ENCODE results near the gene MXD4.

MXD4 gene

GRCh38 chr4:2295500-2295899 lies 33.6 kb upstream of the MXD4 start:
- no peaks in the 10 kb centered on the region for H3K36me3 ChIP-seq (ENCODE audit: insufficient read depth)
- H4K20me1 ChIP-seq (ENCODE audit: insufficient read depth): no peaks in the 10 kb centered on the region
- H2AFZ ChIP-seq (ENCODE audit: low read depth): no peak overlapping the region
- no peak for TF ChIP-seq CTCF (conservative IDR thresholded peaks at IDR 0.05; ENCODE audit: low read depth, low read length)
- no peak overlapping the region for H3K27ac ChIP-seq
- H3K4me3 ChIP-seq (IDR thresholded peaks at IDR 0.05; ENCODE audit: insufficient read depth, low read depth, low read length): no peak overlapping the region
- H3K9ac ChIP-seq: no peak overlapping the region
- H3K27me3 ChIP-seq (ENCODE audit: insufficient read depth, low read depth): no peaks in the 10 kb centered on the region
- H3K4me1 ChIP-seq (ENCODE audit: low read depth, poor library complexity, severe bottlenecking): no peaks in the 10 kb centered on the region
- H3K79me2 ChIP-seq (ENCODE audit: insufficient read depth, low read depth): no peaks in the 10 kb centered on the region
- H3K4me2 ChIP-seq: no peak overlapping the region

- Histone ChIP-seq H3K36me3 (ENCODE audit: insufficient read depth) (no peaks in the 10 kb centered on the region), H3K79me2 (ENCODE audit: insufficient read depth, low read depth) (no peaks in the 10 kb centered on the region), H2AFZ (ENCODE audit: low read depth) (no peak overlapping the region), H3K27ac (no peak overlapping the region), H3K4me3 (IDR thresholded peaks at IDR 0.05; ENCODE audit: insufficient read depth, low read depth, low read length) (no peak overlapping the region), H3K4me2 (no peak overlapping the region), H3K4me1 (ENCODE audit: low read depth, poor library complexity, severe bottlenecking) (no peaks in the 10 kb centered on the region), H3K9ac (no peak overlapping the region), H3K27me3 (ENCODE audit: insufficient read depth, low read depth) (no peaks in the 10 kb centered on the region), H4K20me1 (ENCODE audit: insufficient read depth) (no peaks in the 10 kb centered on the region)
- no peak for TF ChIP-seq CTCF (conservative IDR thresholded peaks at IDR 0.05; ENCODE audit: low read depth, low read length)
Observed at GRCh38 chr4:2292646-2293108, 30.8 kb upstream of the MXD4 start.

GRCh38 chr4:2291705-2292645 lies 30.1 kb upstream of the MXD4 start:
- no peaks in the 10 kb centered on the region for H4K20me1 ChIP-seq (ENCODE audit: insufficient read depth)

GRCh38 chr4:2290974-2291704 lies 29.2 kb upstream of the MXD4 start:
- no peak overlapping the region for H3K9ac ChIP-seq
- no peak for TF ChIP-seq CTCF (conservative IDR thresholded peaks at IDR 0.05; ENCODE audit: low read depth, low read length)
- no peaks in the 10 kb centered on the region for H3K79me2 ChIP-seq (ENCODE audit: insufficient read depth, low read depth)
- H4K20me1 ChIP-seq (ENCODE audit: insufficient read depth): no peaks in the 10 kb centered on the region
- H3K36me3 ChIP-seq (ENCODE audit: insufficient read depth): no peaks in the 10 kb centered on the region
- H3K27ac ChIP-seq: no peak overlapping the region
- no peaks in the 10 kb centered on the region for H3K27me3 ChIP-seq (ENCODE audit: insufficient read depth, low read depth)
- no peaks in the 10 kb centered on the region for H3K4me1 ChIP-seq (ENCODE audit: low read depth, poor library complexity, severe bottlenecking)
- H2AFZ ChIP-seq (ENCODE audit: low read depth): no peak overlapping the region
- no peak overlapping the region for H3K4me3 ChIP-seq (IDR thresholded peaks at IDR 0.05; ENCODE audit: insufficient read depth, low read depth, low read length)
- H3K4me2 ChIP-seq: no peak overlapping the region

More at GRCh38 chr4:2291705-2292645, 30.1 kb upstream of the MXD4 start:
- H3K27me3 ChIP-seq (ENCODE audit: insufficient read depth, low read depth): no peaks in the 10 kb centered on the region
- no peak overlapping the region for H3K27ac ChIP-seq
- no peak overlapping the region for H3K9ac ChIP-seq
- H3K4me1 ChIP-seq (ENCODE audit: low read depth, poor library complexity, severe bottlenecking): no peaks in the 10 kb centered on the region
- no peak for TF ChIP-seq CTCF (conservative IDR thresholded peaks at IDR 0.05; ENCODE audit: low read depth, low read length)
- H3K4me2 ChIP-seq: no peak overlapping the region
- H3K36me3 ChIP-seq (ENCODE audit: insufficient read depth): no peaks in the 10 kb centered on the region
- no peak overlapping the region for H3K4me3 ChIP-seq (IDR thresholded peaks at IDR 0.05; ENCODE audit: insufficient read depth, low read depth, low read length)
- H2AFZ ChIP-seq (ENCODE audit: low read depth): no peak overlapping the region
- no peaks in the 10 kb centered on the region for H3K79me2 ChIP-seq (ENCODE audit: insufficient read depth, low read depth)

All from KMS-11 (cell line).